ENCODE measurements around the gene CHMP5.

- no peak for TF ChIP-seq EP300 (IDR thresholded peaks at IDR 0.05)
- TF ChIP-seq POLR2AphosphoS5 (IDR thresholded peaks at IDR 0.05) = no peak
- TF ChIP-seq POLR2A (IDR thresholded peaks at IDR 0.05) = no peak
Measured at GRCh38 chr9:33285502-33285901, 20.7 kb downstream of the CHMP5 start.
